SK-N-SH (cell line): ENCODE results near the gene KIF2A.

ENCODE experiments used
- CTCF ChIP-seq: fragments of 200-600 bp; sonication (generic); IDR thresholded peaks from 2 replicates; pipeline ENCODE4 v1.6.1; 2017; ENCODE audit warnings: antibody characterized with exemption, mild to moderate bottlenecking, moderate library complexity
- EZH2phosphoT487 ChIP-seq: fragments of 200-600 bp; sonication (generic); IDR thresholded peaks from 2 replicates; pipeline ENCODE4 v1.6.1; 2017; ENCODE audit warnings: low read depth, mixed run types, mild to moderate bottlenecking, antibody characterized with exemption, moderate library complexity, borderline replicate concordance
- FOSL2 ChIP-seq: IDR thresholded peaks from 2 replicates; pipeline ENCODE4 v1.4.0; 2012; ENCODE audit warnings: low read depth, mild to moderate bottlenecking, moderate library complexity, borderline replicate concordance
- FOXM1 ChIP-seq: IDR thresholded peaks from 2 replicates; pipeline ENCODE4 v1.4.0; 2012; ENCODE audit warnings: low read depth, mild to moderate bottlenecking
- GABPA ChIP-seq: IDR thresholded peaks from 2 replicates; pipeline ENCODE4 v1.4.0; 2012; ENCODE audit warnings: low read depth, mild to moderate bottlenecking
- MXI1 ChIP-seq: IDR thresholded peaks from 2 replicates; pipeline ENCODE4 v1.6.1; 2012; ENCODE audit warnings: mild to moderate bottlenecking, low read depth, low read length, improper control_type of control experiment
- NFIC ChIP-seq: IDR thresholded peaks from 2 replicates; pipeline ENCODE4 v1.4.0; 2012; ENCODE audit warnings: borderline replicate concordance
- NRF1 ChIP-seq: IDR thresholded peaks from 2 replicates; pipeline ENCODE4 v1.6.1; 2012; ENCODE audit warnings: low read depth, mild to moderate bottlenecking, low read length
- PBX3 ChIP-seq: IDR thresholded peaks from 2 replicates; pipeline ENCODE4; 2012
- POLR2AphosphoS5 ChIP-seq: IDR thresholded peaks from 2 replicates; pipeline ENCODE4 v1.6.1; 2012; ENCODE audit warnings: low read depth, low read length
- RAD21 ChIP-seq: IDR thresholded peaks from 2 replicates; pipeline ENCODE4 v1.6.1; 2012; ENCODE audit warnings: mild to moderate bottlenecking, low read length
- RFX5 ChIP-seq: IDR thresholded peaks from 2 replicates; pipeline ENCODE4 v1.6.1; 2012; ENCODE audit warnings: mild to moderate bottlenecking, improper control_type of control experiment, low read length
- TAF1 ChIP-seq: IDR thresholded peaks from 2 replicates; pipeline ENCODE4 v1.6.1; 2012; ENCODE audit warnings: low read depth, mild to moderate bottlenecking, low read length, moderate library complexity, borderline replicate concordance

- TF ChIP-seq PBX3 (no peak), RFX5 (no peak), CTCF (no peak), FOSL2 (no peak), MXI1 (no peak), POLR2AphosphoS5 (no peak), RAD21 (no peak), NRF1 (no peak), TAF1 (no peak), GABPA (no peak), FOXM1 (no peak), NFIC (no peak), EZH2phosphoT487 (no peak)
Observed at GRCh38 chr5:62312674-62313073, 6.7 kb downstream of the KIF2A start.
